Right ventricle myocardium inferior (tissue), 1 donor: ENCODE results near the gene VSX1. TPM values are rescaled to one million over a fixed set of nuclear protein-coding genes. Genes with fewer than 3 reads are reported as not detected.

Experiments
- ATAC-seq: fragments of 200-7000 bp; cut with Tn5 transposase; one replicate; pipeline ENCODE4 v1.9.1; 2020; ENCODE audit warnings: mild to moderate bottlenecking, moderate library complexity
- DNase-seq: peaks from one replicate; pipeline ENCODE4 v3.0.0; 2021; ENCODE audit errors: missing footprints
- intact Hi-C: fragments of 100-400 bp; cut with DNase I; formaldehyde crosslinking; loops from one replicate; pipeline ENCODE4 v1.11.0; 2022
- long read RNA-seq: library from polyadenylated mRNA; unstranded; transcript quantifications from one replicate; pipeline ENCODE4 v2.0.0, GENCODE V29; 2021
- total RNA-seq: library from RNA; stranded (reverse); fragmentation: NEBNext Ultra II Directional; extraction: Animal tissue kit (Norgen Biotek cat#: 25700); gene quantifications from one replicate; pipeline ENCODE4 v1.2.1, GENCODE V29; 2021
- donor health status: DM: no; HTN: yes; CAD: no; lungs with severe emphysema.

VSX1 gene
- total RNA-seq = 0.14 TPM
- long read RNA-seq, partial matches to known transcripts = 0 of 1 reads
- long read RNA-seq, other reads (novel, unspliced or antisense) = 0 of 1 reads

GRCh38 chr20:25081730-25082497 is at the start of gene VSX1:
TSS of gene VSX1 (minus strand) at chr20:25082141. CDS start at chr20:25082096, 45 bp downstream.
- DNase-seq (no peak), ATAC-seq (no peak)
- intact Hi-C loops = no loop called here

GRCh38 chr20:25129908-25130307 is 48.0 kb upstream of the VSX1 start:
- ATAC-seq (no peak), DNase-seq (no peak)
- intact Hi-C loops = no loop called here

- ATAC-seq = no peak
- intact Hi-C loops = no loop called here
- DNase-seq = no peak
Observed at GRCh38 chr20:25129428-25129827, 47.5 kb upstream of the VSX1 start.

GRCh38 chr20:25128649-25129048 is 46.7 kb upstream of the VSX1 start:
- intact Hi-C loops = no loop called here

GRCh38 chr20:25127761-25128537 is 46.0 kb upstream of the VSX1 start:
- no peak for DNase-seq
- intact Hi-C loops = no loop called here

More at GRCh38 chr20:25128649-25129048, 46.7 kb upstream of the VSX1 start:
- no peak for DNase-seq
- ATAC-seq = no peak

GRCh38 chr20:25126204-25127029 is 44.5 kb upstream of the VSX1 start:
- intact Hi-C loops = no loop called here
- ATAC-seq (no peak), DNase-seq (no peak)

More at GRCh38 chr20:25127761-25128537, 46.0 kb upstream of the VSX1 start:
- no peak for ATAC-seq

GRCh38 chr20:25125636-25126035 is 43.7 kb upstream of the VSX1 start:
- DNase-seq (no peak), ATAC-seq (no peak)
- intact Hi-C loops = no loop called here

GRCh38 chr20:25120920-25121319 is 39.0 kb upstream of the VSX1 start:
- DNase-seq (no peak), ATAC-seq (no peak)
- intact Hi-C loops = no loop called here

- intact Hi-C loops = no loop called here
- ATAC-seq = no peak
- no peak for DNase-seq
Observed at GRCh38 chr20:25120457-25120856, 38.5 kb upstream of the VSX1 start.

- ATAC-seq (no peak), DNase-seq (peak; percentile 49)
- intact Hi-C loops = no loop called here
Observed at GRCh38 chr20:25118529-25118928, 36.6 kb upstream of the VSX1 start.

- ATAC-seq (no peak), DNase-seq (no peak)
- intact Hi-C loops = no loop called here
Observed at GRCh38 chr20:25117990-25118389, 36.0 kb upstream of the VSX1 start.

- intact Hi-C loops = no loop called here
- no peak for ATAC-seq
- peak; percentile 52 for DNase-seq
Observed at GRCh38 chr20:25116739-25117458, 35.0 kb upstream of the VSX1 start.

GRCh38 chr20:25103526-25103925 is 21.6 kb upstream of the VSX1 start:
- ATAC-seq (no peak), DNase-seq (no peak)
- intact Hi-C loops = no loop called here

- ATAC-seq (peak; percentile 76), DNase-seq (no peak)
Observed at GRCh38 chr20:25100914-25101313, 19.0 kb upstream of the VSX1 start.

GRCh38 chr20:25099601-25100140 is 17.7 kb upstream of the VSX1 start:
- ATAC-seq (no peak), DNase-seq (no peak)
- intact Hi-C loops = no loop called here

More at GRCh38 chr20:25100914-25101313, 19.0 kb upstream of the VSX1 start:
- intact Hi-C loops = no loop called here

- intact Hi-C loops = no loop called here
- DNase-seq (no peak), ATAC-seq (no peak)
Observed at GRCh38 chr20:25097498-25097897, 15.6 kb upstream of the VSX1 start.

- intact Hi-C loops = no loop called here
- ATAC-seq (no peak), DNase-seq (peak; percentile 76)
Observed at GRCh38 chr20:25090492-25091429, 8.8 kb upstream of the VSX1 start.
